ENCODE results near the gene S100A6. TPM values are rescaled to one million over a fixed set of nuclear protein-coding genes. Genes with fewer than 3 reads are reported as not detected.
"Not testable (repeated sequence)": the region's sequence is repeated elsewhere in the genome, so short reads cannot be mapped to it uniquely, and the experiment has no call there.

Gene S100A6
- total RNA-seq, result 1,046 TPM
- long read RNA-seq, transcript S100A6-205 (3 exons, 673 nt), result minor isoform, 6 of 258 reads
- long read RNA-seq, transcript S100A6-201 (3 exons, 665 nt), result major isoform, 241 of 258 reads
- long read RNA-seq, partial matches to known transcripts, result 8 of 258 reads
- long read RNA-seq, other reads (novel, unspliced or antisense), result 2 of 258 reads

GRCh38 chr1:153535242-153536011 is at the start of gene S100A6:
TSS of gene S100A6 (minus strand) at chr1:153535991. CDS start at chr1:153535339, 652 bp downstream.
- Histone ChIP-seq H3K36me3 (peaks cover 10% of the 10 kb centered on the region), H3K27me3 (no peaks in the 10 kb centered on the region), H3K27ac (peak within 1 kb of the TSS; percentile 99), H3K4me1 (peaks cover 40% of the 10 kb centered on the region), H3K9me3 (no peaks in the 10 kb centered on the region), H3K4me3 (peak within 1 kb of the TSS; percentile 87)
- intact Hi-C loops (cut with DNase I), result no loop called here
- TF ChIP-seq, protein P1, sequence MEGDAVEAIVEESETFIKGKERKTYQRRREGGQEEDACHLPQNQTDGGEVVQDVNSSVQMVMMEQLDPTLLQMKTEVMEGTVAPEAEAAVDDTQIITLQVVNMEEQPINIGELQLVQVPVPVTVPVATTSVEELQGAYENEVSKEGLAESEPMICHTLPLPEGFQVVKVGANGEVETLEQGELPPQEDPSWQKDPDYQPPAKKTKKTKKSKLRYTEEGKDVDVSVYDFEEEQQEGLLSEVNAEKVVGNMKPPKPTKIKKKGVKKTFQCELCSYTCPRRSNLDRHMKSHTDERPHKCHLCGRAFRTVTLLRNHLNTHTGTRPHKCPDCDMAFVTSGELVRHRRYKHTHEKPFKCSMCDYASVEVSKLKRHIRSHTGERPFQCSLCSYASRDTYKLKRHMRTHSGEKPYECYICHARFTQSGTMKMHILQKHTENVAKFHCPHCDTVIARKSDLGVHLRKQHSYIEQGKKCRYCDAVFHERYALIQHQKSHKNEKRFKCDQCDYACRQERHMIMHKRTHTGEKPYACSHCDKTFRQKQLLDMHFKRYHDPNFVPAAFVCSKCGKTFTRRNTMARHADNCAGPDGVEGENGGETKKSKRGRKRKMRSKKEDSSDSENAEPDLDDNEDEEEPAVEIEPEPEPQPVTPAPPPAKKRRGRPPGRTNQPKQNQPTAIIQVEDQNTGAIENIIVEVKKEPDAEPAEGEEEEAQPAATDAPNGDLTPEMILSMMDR (IDR thresholded peaks at IDR 0.05), result no peak
- ATAC-seq, result peak; percentile 72
- peak; percentile 88 for DNase-seq

GRCh38 chr1:153585006-153585405 is 49.2 kb upstream of the S100A6 start:
- no peaks in the 10 kb centered on the region for H3K36me3 ChIP-seq
- intact Hi-C loops (cut with DNase I), result no loop called here

DNA sequence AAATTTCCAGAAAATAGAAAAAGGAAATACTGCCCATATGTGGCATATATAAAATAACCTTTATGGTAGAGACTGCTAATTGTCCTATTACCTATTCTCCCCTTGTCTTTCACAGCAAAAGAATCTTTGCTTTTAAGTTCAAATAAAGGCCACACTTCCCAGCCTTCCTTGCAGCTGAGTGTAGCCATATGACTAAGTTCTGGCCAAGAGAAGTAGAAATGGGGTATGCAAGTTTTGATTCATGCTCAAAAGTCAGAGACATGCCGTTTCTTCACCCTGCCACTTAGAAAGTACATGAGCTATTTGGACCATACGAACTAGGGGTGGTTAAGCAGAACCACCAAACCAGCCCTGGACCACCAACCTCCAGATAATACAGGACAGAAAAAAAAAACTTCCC is 48.2 kb upstream of the S100A6 start:
- no peaks in the 10 kb centered on the region for H3K36me3 ChIP-seq
- DNase-seq, result no peak
- intact Hi-C loops (cut with DNase I), result no loop called here
- TF ChIP-seq, protein P1 (IDR thresholded peaks at IDR 0.05), result no peak
- no peaks in the 10 kb centered on the region for H3K9me3 ChIP-seq
- no peaks in the 10 kb centered on the region for H3K4me1 ChIP-seq
- H3K4me3 ChIP-seq, result no peak overlapping the region
- no peak for ATAC-seq
- H3K27ac ChIP-seq, result no peak overlapping the region
- H3K27me3 ChIP-seq, result no peaks in the 10 kb centered on the region

More at GRCh38 chr1:153585006-153585405, 49.2 kb upstream of the S100A6 start:
- Histone ChIP-seq H3K27me3 (no peaks in the 10 kb centered on the region), H3K4me1 (no peaks in the 10 kb centered on the region), H3K9me3 (no peaks in the 10 kb centered on the region), H3K27ac (no peak overlapping the region), H3K4me3 (no peak overlapping the region)
- DNase-seq (no peak), ATAC-seq (no peak)
- TF ChIP-seq, protein P1 (IDR thresholded peaks at IDR 0.05), result no peak

- intact Hi-C loops (cut with DNase I); H3K4me1 ChIP-seq; DNase-seq; H3K27me3 ChIP-seq; ATAC-seq; H3K36me3 ChIP-seq; H3K27ac ChIP-seq; H3K9me3 ChIP-seq; H3K4me3 ChIP-seq: not testable (repeated sequence)
These were observed 47.7 kb upstream of the S100A6 start for GRCh38 chr1:153583514-153583913.

- H3K4me1 ChIP-seq; H3K4me3 ChIP-seq; DNase-seq; ATAC-seq; H3K27me3 ChIP-seq; H3K27ac ChIP-seq; intact Hi-C loops (cut with DNase I); H3K36me3 ChIP-seq; H3K9me3 ChIP-seq: not testable (repeated sequence)
These were observed 47.0 kb upstream of the S100A6 start for GRCh38 chr1:153582836-153583235.

DNA sequence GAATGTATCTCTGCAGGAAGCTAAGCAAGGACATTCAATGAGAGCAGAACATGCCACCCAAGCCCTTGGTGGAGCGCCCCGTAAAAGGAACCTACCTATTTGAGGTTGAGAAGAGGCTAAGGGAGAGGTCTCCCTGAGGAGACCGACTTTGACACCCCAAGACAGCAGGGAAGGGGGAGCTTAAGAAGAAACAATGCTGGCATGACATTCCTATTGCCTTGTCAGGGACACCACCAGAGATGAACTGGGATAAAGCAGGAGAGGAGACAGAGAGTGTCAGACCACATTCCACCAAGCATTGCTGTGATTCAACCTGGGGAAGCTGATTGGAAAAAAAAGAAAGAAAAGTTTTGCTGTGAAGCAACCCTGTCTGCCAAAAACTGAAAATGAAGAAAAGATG is 43.1 kb upstream of the S100A6 start:
- TF ChIP-seq, protein P1 (IDR thresholded peaks at IDR 0.05), result no peak
- no peaks in the 10 kb centered on the region for H3K36me3 ChIP-seq
- DNase-seq (no peak), ATAC-seq (no peak)
- intact Hi-C loops (cut with DNase I), result loop anchor here (10.0 kb wide), 1 partner anchor 46 kb away; the partner anchor contains the start of genes S100A1 and S100A13
- H3K9me3 ChIP-seq, result no peaks in the 10 kb centered on the region
- H3K4me3 ChIP-seq, result no peak overlapping the region
- no peaks in the 10 kb centered on the region for H3K4me1 ChIP-seq
- no peaks in the 10 kb centered on the region for H3K27me3 ChIP-seq
- no peak overlapping the region for H3K27ac ChIP-seq
